Measurements from ENCODE around the gene OR52W1.

GRCh38 chr11:6234387-6235107 is 35.5 kb downstream of the OR52W1 start, which contains the start of gene FHIP1B:
- TF ChIP-seq CTCF (IDR thresholded peaks at IDR 0.05; ENCODE audit: low read length) (no peak), EZH2 (optimal IDR thresholded peaks at IDR 0.05; ENCODE audit: low read depth, low read length) (no peak)

Data from MM.1S (cell line).